ENCODE data around the gene GPR171.

GRCh38 chr3:151236736-151237135 is 33.7 kb upstream of the GPR171 start:
- TF ChIP-seq TAF15 (IDR thresholded peaks at IDR 0.05; ENCODE audit: low read depth, low read length, poor library complexity, severe bottlenecking): no peak
- no peak for TF ChIP-seq POGZ (CRISPR knock-in tag; IDR thresholded peaks at IDR 0.05)
- no peak for TF ChIP-seq ATF1 (CRISPR knock-in tag; IDR thresholded peaks at IDR 0.05)
- no peak for TF ChIP-seq ZNF207 (IDR thresholded peaks at IDR 0.05; ENCODE audit: borderline replicate concordance)
- no peak for TF ChIP-seq ZNF263 (CRISPR knock-in tag; IDR thresholded peaks at IDR 0.05)
- TF ChIP-seq, protein P1, sequence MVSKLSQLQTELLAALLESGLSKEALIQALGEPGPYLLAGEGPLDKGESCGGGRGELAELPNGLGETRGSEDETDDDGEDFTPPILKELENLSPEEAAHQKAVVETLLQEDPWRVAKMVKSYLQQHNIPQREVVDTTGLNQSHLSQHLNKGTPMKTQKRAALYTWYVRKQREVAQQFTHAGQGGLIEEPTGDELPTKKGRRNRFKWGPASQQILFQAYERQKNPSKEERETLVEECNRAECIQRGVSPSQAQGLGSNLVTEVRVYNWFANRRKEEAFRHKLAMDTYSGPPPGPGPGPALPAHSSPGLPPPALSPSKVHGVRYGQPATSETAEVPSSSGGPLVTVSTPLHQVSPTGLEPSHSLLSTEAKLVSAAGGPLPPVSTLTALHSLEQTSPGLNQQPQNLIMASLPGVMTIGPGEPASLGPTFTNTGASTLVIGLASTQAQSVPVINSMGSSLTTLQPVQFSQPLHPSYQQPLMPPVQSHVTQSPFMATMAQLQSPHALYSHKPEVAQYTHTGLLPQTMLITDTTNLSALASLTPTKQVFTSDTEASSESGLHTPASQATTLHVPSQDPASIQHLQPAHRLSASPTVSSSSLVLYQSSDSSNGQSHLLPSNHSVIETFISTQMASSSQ (IDR thresholded peaks at IDR 0.05; ENCODE audit: low read depth): no peak
- TF ChIP-seq, protein P1 (CRISPR knock-in tag; IDR thresholded peaks at IDR 0.05; ENCODE audit: borderline replicate concordance): no peak
- no peak for TF ChIP-seq POLR2A (IDR thresholded peaks at IDR 0.05; ENCODE audit: insufficient read depth in 1 of 2, low read depth in 2 of 2, low read length in 2 of 2)
- no peak for TF ChIP-seq MXI1 (IDR thresholded peaks at IDR 0.05; ENCODE audit: borderline replicate concordance, low read depth, low read length)
- TF ChIP-seq, protein P2, sequence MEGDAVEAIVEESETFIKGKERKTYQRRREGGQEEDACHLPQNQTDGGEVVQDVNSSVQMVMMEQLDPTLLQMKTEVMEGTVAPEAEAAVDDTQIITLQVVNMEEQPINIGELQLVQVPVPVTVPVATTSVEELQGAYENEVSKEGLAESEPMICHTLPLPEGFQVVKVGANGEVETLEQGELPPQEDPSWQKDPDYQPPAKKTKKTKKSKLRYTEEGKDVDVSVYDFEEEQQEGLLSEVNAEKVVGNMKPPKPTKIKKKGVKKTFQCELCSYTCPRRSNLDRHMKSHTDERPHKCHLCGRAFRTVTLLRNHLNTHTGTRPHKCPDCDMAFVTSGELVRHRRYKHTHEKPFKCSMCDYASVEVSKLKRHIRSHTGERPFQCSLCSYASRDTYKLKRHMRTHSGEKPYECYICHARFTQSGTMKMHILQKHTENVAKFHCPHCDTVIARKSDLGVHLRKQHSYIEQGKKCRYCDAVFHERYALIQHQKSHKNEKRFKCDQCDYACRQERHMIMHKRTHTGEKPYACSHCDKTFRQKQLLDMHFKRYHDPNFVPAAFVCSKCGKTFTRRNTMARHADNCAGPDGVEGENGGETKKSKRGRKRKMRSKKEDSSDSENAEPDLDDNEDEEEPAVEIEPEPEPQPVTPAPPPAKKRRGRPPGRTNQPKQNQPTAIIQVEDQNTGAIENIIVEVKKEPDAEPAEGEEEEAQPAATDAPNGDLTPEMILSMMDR (CRISPR knock-in tag; IDR thresholded peaks at IDR 0.05): no peak

All from HepG2 (cell line).